ENCODE results near the gene LIPN. TPM values are rescaled to one million over a fixed set of nuclear protein-coding genes. Genes with fewer than 3 reads are reported as not detected.

The LIPN gene
- polyA plus RNA-seq, 4 donors: 0.04 TPM; not detected in 3

DNA sequence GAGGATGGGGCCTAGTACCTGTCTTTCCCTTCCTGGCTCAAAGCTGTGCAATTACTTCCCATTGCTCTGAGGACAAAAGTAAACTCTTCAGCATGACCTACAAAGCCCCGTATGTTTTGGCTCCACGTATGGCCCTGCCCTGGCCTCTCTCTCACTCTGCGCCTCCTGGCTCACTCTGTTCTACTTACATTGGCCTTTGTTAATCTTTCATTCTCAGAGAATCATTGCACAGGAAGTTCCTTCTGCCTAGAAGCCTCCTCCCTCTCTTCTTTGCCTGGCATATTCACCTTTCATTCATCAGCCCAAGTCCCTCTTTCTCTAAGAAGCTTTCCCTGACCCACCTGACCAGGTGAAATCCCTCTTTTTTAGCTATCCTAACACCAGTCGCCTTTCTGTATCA is 66.6 kb downstream of the LIPN start:
- Histone ChIP-seq H3K36me3 (ENCODE audit: control insufficient read depth in 3 of 3, insufficient read depth in 2 of 3, low read depth in 1 of 3, low read length in 3 of 3) (no peaks in the 10 kb centered on the region), H3K27me3 (ENCODE audit: control insufficient read depth in 3 of 3, insufficient read depth in 3 of 3, low read length in 3 of 3) (no peaks in the 10 kb centered on the region), H3K4me1 (ENCODE audit: control insufficient read depth in 3 of 3, insufficient read depth in 2 of 3, low read depth in 1 of 3, low read length in 2 of 3) (no peaks in the 10 kb centered on the region), H3K4me3 (ENCODE audit: low read depth in 1 of 3, low read length in 3 of 3) (no peak overlapping the region), H3K27ac (ENCODE audit: low read depth in 1 of 3, low read length in 2 of 3) (no peak overlapping the region), H3K9me3 (ENCODE audit: control insufficient read depth in 2 of 2, insufficient read depth in 1 of 2, low read depth in 1 of 2, low read length in 1 of 2) (no peaks in the 10 kb centered on the region)
- no peak for FAIRE-seq
- no peak for DNase-seq
- 82 to 94% (median 82%) methylated on average over 4 of the region's 4 CpGs for WGBS, 3 donors

DNA sequence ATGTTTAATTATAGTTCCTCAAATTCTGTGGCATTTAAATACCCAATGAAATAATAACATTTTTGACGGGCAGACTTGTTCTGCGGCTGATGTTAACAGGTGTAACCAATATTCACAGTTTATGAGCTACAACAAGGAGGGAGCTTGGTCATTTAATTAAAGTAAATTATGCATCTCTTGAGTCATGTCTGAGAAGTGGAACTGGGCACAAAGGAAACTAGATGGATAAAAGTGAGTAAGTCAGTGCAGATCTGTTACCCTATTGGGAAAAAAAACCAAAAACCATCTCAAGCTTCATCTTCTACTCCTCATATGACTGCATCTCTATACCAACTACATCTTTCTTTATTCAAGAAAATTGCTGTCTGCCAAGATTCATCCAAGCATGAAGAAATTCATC is 67.9 kb downstream of the LIPN start:
- FAIRE-seq: no peak
- Histone ChIP-seq H3K27ac (ENCODE audit: low read depth in 1 of 3, low read length in 2 of 3) (no peak overlapping the region), H3K4me3 (ENCODE audit: low read depth in 1 of 3, low read length in 3 of 3) (no peak overlapping the region), H3K9me3 (ENCODE audit: control insufficient read depth in 2 of 2, insufficient read depth in 1 of 2, low read depth in 1 of 2, low read length in 1 of 2) (no peaks in the 10 kb centered on the region), H3K4me1 (ENCODE audit: control insufficient read depth in 3 of 3, insufficient read depth in 2 of 3, low read depth in 1 of 3, low read length in 2 of 3) (no peaks in the 10 kb centered on the region), H3K36me3 (ENCODE audit: control insufficient read depth in 3 of 3, insufficient read depth in 2 of 3, low read depth in 1 of 3, low read length in 3 of 3) (no peaks in the 10 kb centered on the region), H3K27me3 (ENCODE audit: control insufficient read depth in 3 of 3, insufficient read depth in 3 of 3, low read length in 3 of 3) (no peaks in the 10 kb centered on the region)
- DNase-seq: no peak
- 94 to 97% (median 95%) methylated on average over 2 of the region's 2 CpGs for WGBS, 3 donors

DNA sequence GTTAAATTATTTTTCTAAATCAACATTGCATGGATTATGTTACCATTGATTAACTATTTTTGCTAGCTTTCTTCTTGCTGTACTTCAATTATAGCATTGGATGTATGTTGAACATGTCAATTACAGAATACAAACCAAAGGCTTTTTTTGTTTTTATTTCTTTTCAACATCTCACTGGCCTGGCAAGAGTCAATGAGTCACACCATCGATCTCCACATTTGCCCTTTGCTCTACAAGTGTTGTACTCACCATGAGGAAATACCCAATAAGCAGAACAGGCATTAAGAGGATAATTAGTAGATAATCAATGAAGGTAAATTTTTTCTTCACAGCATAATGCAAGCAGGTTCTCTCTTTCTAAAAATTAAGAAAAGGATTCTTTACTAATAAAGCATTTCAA is 68.5 kb downstream of the LIPN start:
- no peaks in the 10 kb centered on the region for H3K9me3 ChIP-seq (ENCODE audit: control insufficient read depth in 2 of 2, insufficient read depth in 1 of 2, low read depth in 1 of 2, low read length in 1 of 2)
- 7 to 42% (median 23%) methylated on average over 1 of the region's 1 CpG for WGBS, 3 donors
- no peak overlapping the region for H3K27ac ChIP-seq (ENCODE audit: low read depth in 1 of 3, low read length in 2 of 3)
- no peaks in the 10 kb centered on the region for H3K4me1 ChIP-seq (ENCODE audit: control insufficient read depth in 3 of 3, insufficient read depth in 2 of 3, low read depth in 1 of 3, low read length in 2 of 3)
- H3K4me3 ChIP-seq (ENCODE audit: low read depth in 1 of 3, low read length in 3 of 3): no peak overlapping the region
- DNase-seq (peak in 1 of 2 donors; percentile 56), FAIRE-seq (no peak)
- no peaks in the 10 kb centered on the region for H3K36me3 ChIP-seq (ENCODE audit: control insufficient read depth in 3 of 3, insufficient read depth in 2 of 3, low read depth in 1 of 3, low read length in 3 of 3)
- H3K27me3 ChIP-seq (ENCODE audit: control insufficient read depth in 3 of 3, insufficient read depth in 3 of 3, low read length in 3 of 3): no peaks in the 10 kb centered on the region

Other genes with a start within 250 kb of the LIPN start
- gene RNLS, start 176.7 kb upstream of the LIPN start, polyA plus RNA-seq: 10 to 100 TPM in 3 of 4 donors, 1 to 10 TPM in 1; 8.6 to 24.0 (median 12.8) TPM
- under 1 TPM in 2 of 4 donors, not detected in 2; 0.10 to 0.31 TPM for gene LIPJ, start 173.3 kb upstream of the LIPN start, polyA plus RNA-seq
- 10 to 100 TPM in 1 of 4 donors, 1 to 10 TPM in 2, not detected in 1; 4.5 to 44.3 (median 7.6) TPM for gene LIPF, start 95.6 kb upstream of the LIPN start, polyA plus RNA-seq
- gene LIPK, start 53.8 kb upstream of the LIPN start, polyA plus RNA-seq: not detected
- gene LIPM, start 42.7 kb downstream of the LIPN start, polyA plus RNA-seq: under 1 TPM in 1 of 4 donors, not detected in 3; 0.13 TPM
- gene ANKRD22, start 91.8 kb downstream of the LIPN start, polyA plus RNA-seq: 1 to 10 TPM in 3 of 4 donors, under 1 TPM in 1; 0.81 to 8.5 (median 2.2) TPM
- gene STAMBPL1, start 120.2 kb downstream of the LIPN start, polyA plus RNA-seq: 10 to 100 TPM in 2 of 4 donors, 1 to 10 TPM in 2; 2.9 to 27.7 (median 9.4) TPM
- gene ACTA2, start 192.8 kb downstream of the LIPN start, polyA plus RNA-seq: 100 to 1,000 TPM in 2 of 4 donors, 10 to 100 TPM in 1, 1 to 10 TPM in 1; 6.5 to 274 (median 82.6) TPM
- 10 to 100 TPM in 1 of 4 donors, 1 to 10 TPM in 3; 3.4 to 11.3 (median 5.7) TPM for gene FAS, start 230.8 kb downstream of the LIPN start, polyA plus RNA-seq

Data from small intestine (tissue), 7 donors.